SK-N-SH treated with all-trans-retinoic acid at 6 μM for 48 hours (cell line): ENCODE data around the gene ERMARD.
A peak's percentile ranks its signal among the peaks of the same experiment; 100 is the strongest.

Experiments used
- ATAC-seq: fragments of 200-7000 bp; cut with Tn5 transposase; 3 replicates; pipeline ENCODE4 v1.9.1; 2020; ENCODE audit warnings: mild to moderate bottlenecking, moderate library complexity
- ARNTL ChIP-seq: fragments of 450-650 bp; formaldehyde crosslinking; IDR thresholded peaks from 2 replicates; pipeline ENCODE4 v1.5.0; 2020; ENCODE audit warnings: low read depth, mild to moderate bottlenecking, moderate library complexity, borderline replicate concordance
- BACH2 ChIP-seq: fragments of 250-450 bp; sonication (Bioruptor Pico); IDR thresholded peaks from 2 replicates; pipeline ENCODE4 v1.9.0; 2021; ENCODE audit warnings: mild to moderate bottlenecking, borderline replicate concordance
- CSDC2 ChIP-seq: fragments of 250-450 bp; sonication (Bioruptor Pico); IDR thresholded peaks from 2 replicates; pipeline ENCODE4 v1.5.0; 2020; ENCODE audit warnings: mild to moderate bottlenecking, moderate library complexity
- CSRNP3 ChIP-seq: fragments of 250-450 bp; sonication (Bioruptor Pico); IDR thresholded peaks from 2 replicates; pipeline ENCODE4 v1.5.1; 2021; ENCODE audit warnings: mild to moderate bottlenecking, moderate library complexity
- GLIS3 ChIP-seq: fragments of 250-450 bp; sonication (Bioruptor Pico); IDR thresholded peaks from 2 replicates; pipeline ENCODE4 v1.5.0; 2020; ENCODE audit warnings: mild to moderate bottlenecking, moderate library complexity
- ISL1 ChIP-seq: fragments of 250-450 bp; sonication (Bioruptor Pico); IDR thresholded peaks from 2 replicates; pipeline ENCODE4 v2.1.2; 2022; ENCODE audit warnings: mild to moderate bottlenecking, moderate library complexity
- OSR1 ChIP-seq: fragments of 250-450 bp; sonication (Bioruptor Pico); IDR thresholded peaks from 2 replicates; pipeline ENCODE4 v1.8.0; 2022; ENCODE audit warnings: moderate library complexity, mild to moderate bottlenecking, inconsistent platforms
- PPARA ChIP-seq: fragments of 250-450 bp; sonication (Bioruptor Pico); IDR thresholded peaks from 2 replicates; pipeline ENCODE4 v1.5.0; 2020; ENCODE audit warnings: mild to moderate bottlenecking, borderline replicate concordance
- RARB ChIP-seq: fragments of 250-450 bp; sonication (Bioruptor Pico); IDR thresholded peaks from 2 replicates; pipeline ENCODE4 v1.8.0; 2021; ENCODE audit warnings: mild to moderate bottlenecking, moderate library complexity
- SNAI2 ChIP-seq: fragments of 250-450 bp; sonication (Bioruptor Pico); IDR thresholded peaks from 2 replicates; pipeline ENCODE4 v1.5.0; 2020; ENCODE audit warnings: mild to moderate bottlenecking, moderate library complexity
- TCF4 ChIP-seq: fragments of 250-450 bp; sonication (Bioruptor Pico); IDR thresholded peaks from 2 replicates; pipeline ENCODE4 v1.8.0; 2021; ENCODE audit warnings: mild to moderate bottlenecking, moderate library complexity, borderline replicate concordance
- TOX ChIP-seq: fragments of 250-450 bp; sonication (Bioruptor Pico); IDR thresholded peaks from 2 replicates; pipeline ENCODE4 v1.8.0; 2021; ENCODE audit warnings: mild to moderate bottlenecking, moderate library complexity, borderline replicate concordance
- ZC3H10 ChIP-seq: fragments of 250-450 bp; sonication (Bioruptor Pico); IDR thresholded peaks from 2 replicates; pipeline ENCODE4 v1.5.1; 2021; ENCODE audit warnings: mild to moderate bottlenecking, moderate library complexity
- ZFP3 ChIP-seq: fragments of 250-450 bp; sonication (Bioruptor Pico); IDR thresholded peaks from 2 replicates; pipeline ENCODE4 v1.5.0; 2020; ENCODE audit warnings: mild to moderate bottlenecking, moderate library complexity
- ZFP30 ChIP-seq: fragments of 450-650 bp; formaldehyde crosslinking; IDR thresholded peaks from 2 replicates; pipeline ENCODE4 v1.5.0; 2022; ENCODE audit warnings: mild to moderate bottlenecking, moderate library complexity
- ZNF565 ChIP-seq: fragments of 450-650 bp; formaldehyde crosslinking; conservative IDR thresholded peaks from 2 replicates; pipeline ENCODE4 v1.5.0; 2020; ENCODE audit warnings: low read depth, mild to moderate bottlenecking, moderate library complexity
- ZNF8 ChIP-seq: fragments of 450-650 bp; formaldehyde crosslinking; IDR thresholded peaks from 2 replicates; pipeline ENCODE4 v1.5.0; 2020; ENCODE audit warnings: mild to moderate bottlenecking, moderate library complexity
- TF ChIP-seq, protein P1 (sequence below): fragments of 250-450 bp; sonication (Bioruptor Pico); IDR thresholded peaks from 2 replicates; pipeline ENCODE4 v1.8.0; 2020; ENCODE audit warnings: mild to moderate bottlenecking, moderate library complexity, borderline replicate concordance
- TF ChIP-seq, protein P2 (sequence below): fragments of 250-450 bp; sonication (Bioruptor Pico); IDR thresholded peaks from 2 replicates; pipeline ENCODE4 v1.5.0; 2020; ENCODE audit warnings: mild to moderate bottlenecking, moderate library complexity
- TF ChIP-seq, protein P3 (sequence below): fragments of 250-450 bp; sonication (Bioruptor Pico); IDR thresholded peaks from 2 replicates; pipeline ENCODE4 v1.8.0; 2021; ENCODE audit warnings: low read depth, mild to moderate bottlenecking, moderate library complexity, borderline replicate concordance
- TF ChIP-seq, protein P4 (sequence below): fragments of 250-450 bp; sonication (Bioruptor Pico); IDR thresholded peaks from 2 replicates; pipeline ENCODE4 v1.5.1; 2020; ENCODE audit warnings: low read depth, mild to moderate bottlenecking, moderate library complexity

Gene ERMARD

GRCh38 chr6:169746556-169746955 lies 4.9 kb upstream of the ERMARD start (continued):
- TF ChIP-seq, protein P1, sequence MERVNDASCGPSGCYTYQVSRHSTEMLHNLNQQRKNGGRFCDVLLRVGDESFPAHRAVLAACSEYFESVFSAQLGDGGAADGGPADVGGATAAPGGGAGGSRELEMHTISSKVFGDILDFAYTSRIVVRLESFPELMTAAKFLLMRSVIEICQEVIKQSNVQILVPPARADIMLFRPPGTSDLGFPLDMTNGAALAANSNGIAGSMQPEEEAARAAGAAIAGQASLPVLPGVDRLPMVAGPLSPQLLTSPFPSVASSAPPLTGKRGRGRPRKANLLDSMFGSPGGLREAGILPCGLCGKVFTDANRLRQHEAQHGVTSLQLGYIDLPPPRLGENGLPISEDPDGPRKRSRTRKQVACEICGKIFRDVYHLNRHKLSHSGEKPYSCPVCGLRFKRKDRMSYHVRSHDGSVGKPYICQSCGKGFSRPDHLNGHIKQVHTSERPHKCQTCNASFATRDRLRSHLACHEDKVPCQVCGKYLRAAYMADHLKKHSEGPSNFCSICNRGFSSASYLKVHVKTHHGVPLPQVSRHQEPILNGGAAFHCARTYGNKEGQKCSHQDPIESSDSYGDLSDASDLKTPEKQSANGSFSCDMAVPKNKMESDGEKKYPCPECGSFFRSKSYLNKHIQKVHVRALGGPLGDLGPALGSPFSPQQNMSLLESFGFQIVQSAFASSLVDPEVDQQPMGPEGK: no peak
- TF ChIP-seq ISL1: no peak
- TF ChIP-seq, protein P2, sequence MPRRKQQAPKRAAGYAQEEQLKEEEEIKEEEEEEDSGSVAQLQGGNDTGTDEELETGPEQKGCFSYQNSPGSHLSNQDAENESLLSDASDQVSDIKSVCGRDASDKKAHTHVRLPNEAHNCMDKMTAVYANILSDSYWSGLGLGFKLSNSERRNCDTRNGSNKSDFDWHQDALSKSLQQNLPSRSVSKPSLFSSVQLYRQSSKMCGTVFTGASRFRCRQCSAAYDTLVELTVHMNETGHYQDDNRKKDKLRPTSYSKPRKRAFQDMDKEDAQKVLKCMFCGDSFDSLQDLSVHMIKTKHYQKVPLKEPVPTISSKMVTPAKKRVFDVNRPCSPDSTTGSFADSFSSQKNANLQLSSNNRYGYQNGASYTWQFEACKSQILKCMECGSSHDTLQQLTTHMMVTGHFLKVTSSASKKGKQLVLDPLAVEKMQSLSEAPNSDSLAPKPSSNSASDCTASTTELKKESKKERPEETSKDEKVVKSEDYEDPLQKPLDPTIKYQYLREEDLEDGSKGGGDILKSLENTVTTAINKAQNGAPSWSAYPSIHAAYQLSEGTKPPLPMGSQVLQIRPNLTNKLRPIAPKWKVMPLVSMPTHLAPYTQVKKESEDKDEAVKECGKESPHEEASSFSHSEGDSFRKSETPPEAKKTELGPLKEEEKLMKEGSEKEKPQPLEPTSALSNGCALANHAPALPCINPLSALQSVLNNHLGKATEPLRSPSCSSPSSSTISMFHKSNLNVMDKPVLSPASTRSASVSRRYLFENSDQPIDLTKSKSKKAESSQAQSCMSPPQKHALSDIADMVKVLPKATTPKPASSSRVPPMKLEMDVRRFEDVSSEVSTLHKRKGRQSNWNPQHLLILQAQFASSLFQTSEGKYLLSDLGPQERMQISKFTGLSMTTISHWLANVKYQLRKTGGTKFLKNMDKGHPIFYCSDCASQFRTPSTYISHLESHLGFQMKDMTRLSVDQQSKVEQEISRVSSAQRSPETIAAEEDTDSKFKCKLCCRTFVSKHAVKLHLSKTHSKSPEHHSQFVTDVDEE (CRISPR knock-in tag): no peak

DNA sequence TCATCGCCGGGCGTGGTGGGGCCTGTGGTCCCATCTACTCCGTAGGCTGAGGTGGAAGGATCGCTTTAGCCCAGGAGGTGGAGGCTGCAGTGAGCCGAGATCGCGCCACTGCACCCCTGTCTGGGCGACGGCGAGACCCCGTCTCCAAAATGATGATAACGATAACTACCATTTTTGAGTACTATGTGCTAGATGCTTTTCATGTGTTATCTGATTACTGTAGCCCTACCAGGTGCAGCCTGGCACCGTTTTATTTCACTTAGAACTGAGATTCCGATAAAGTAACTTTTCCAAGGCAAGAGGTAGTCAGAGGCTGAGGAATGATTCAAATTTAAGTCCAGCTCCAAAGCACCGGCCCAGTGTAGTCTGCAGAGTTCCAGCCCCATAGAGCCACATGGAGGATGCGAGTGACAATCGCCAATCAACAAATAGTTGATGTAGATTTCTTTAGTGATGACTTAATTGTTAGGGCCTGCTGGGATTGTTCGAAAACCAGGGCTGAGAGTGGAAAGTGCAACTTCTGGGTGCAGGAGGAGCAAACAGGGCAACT lies 727 bp downstream of the ERMARD start:
- ATAC-seq: peak; percentile 6; the same call in 2 of the 3 replicates
- TF ChIP-seq CSRNP3 (no peak), GLIS3 (CRISPR knock-in tag) (no peak), ZFP3 (CRISPR knock-in tag) (no peak), BACH2 (no peak), ZC3H10 (CRISPR knock-in tag) (no peak), ISL1 (no peak), TCF4 (CRISPR knock-in tag) (no peak), TOX (CRISPR knock-in tag) (no peak), PPARA (no peak), CSDC2 (CRISPR knock-in tag) (no peak), ZNF8 (no peak), ZNF565 (CRISPR knock-in tag) (no peak), RARB (CRISPR knock-in tag) (no peak), ZFP30 (CRISPR knock-in tag) (no peak), OSR1 (no peak)
- TF ChIP-seq, protein P3, sequence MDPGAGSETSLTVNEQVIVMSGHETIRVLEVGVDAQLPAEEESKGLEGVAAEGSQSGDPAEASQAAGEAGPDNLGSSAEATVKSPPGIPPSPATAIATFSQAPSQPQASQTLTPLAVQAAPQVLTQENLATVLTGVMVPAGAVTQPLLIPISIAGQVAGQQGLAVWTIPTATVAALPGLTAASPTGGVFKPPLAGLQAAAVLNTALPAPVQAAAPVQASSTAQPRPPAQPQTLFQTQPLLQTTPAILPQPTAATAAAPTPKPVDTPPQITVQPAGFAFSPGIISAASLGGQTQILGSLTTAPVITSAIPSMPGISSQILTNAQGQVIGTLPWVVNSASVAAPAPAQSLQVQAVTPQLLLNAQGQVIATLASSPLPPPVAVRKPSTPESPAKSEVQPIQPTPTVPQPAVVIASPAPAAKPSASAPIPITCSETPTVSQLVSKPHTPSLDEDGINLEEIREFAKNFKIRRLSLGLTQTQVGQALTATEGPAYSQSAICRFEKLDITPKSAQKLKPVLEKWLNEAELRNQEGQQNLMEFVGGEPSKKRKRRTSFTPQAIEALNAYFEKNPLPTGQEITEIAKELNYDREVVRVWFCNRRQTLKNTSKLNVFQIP: no peak
- TF ChIP-seq, protein P4, sequence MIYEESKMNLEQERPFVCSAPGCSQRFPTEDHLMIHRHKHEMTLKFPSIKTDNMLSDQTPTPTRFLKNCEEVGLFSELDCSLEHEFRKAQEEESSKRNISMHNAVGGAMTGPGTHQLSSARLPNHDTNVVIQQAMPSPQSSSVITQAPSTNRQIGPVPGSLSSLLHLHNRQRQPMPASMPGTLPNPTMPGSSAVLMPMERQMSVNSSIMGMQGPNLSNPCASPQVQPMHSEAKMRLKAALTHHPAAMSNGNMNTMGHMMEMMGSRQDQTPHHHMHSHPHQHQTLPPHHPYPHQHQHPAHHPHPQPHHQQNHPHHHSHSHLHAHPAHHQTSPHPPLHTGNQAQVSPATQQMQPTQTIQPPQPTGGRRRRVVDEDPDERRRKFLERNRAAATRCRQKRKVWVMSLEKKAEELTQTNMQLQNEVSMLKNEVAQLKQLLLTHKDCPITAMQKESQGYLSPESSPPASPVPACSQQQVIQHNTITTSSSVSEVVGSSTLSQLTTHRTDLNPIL (CRISPR knock-in tag): no peak
- TF ChIP-seq, protein P2 (CRISPR knock-in tag): no peak

GRCh38 chr6:169755162-169755561 lies 3.7 kb downstream of the ERMARD start:
- no peak for ATAC-seq
- TF ChIP-seq SNAI2 (CRISPR knock-in tag): no peak
- TF ChIP-seq, protein P4 (CRISPR knock-in tag): no peak
- TF ChIP-seq ISL1: no peak
- no peak for TF ChIP-seq ZFP3 (CRISPR knock-in tag)
- TF ChIP-seq CSRNP3: no peak
- TF ChIP-seq TCF4 (CRISPR knock-in tag): no peak
- TF ChIP-seq ZFP30 (CRISPR knock-in tag): no peak
- no peak for TF ChIP-seq ZNF565 (CRISPR knock-in tag)
- TF ChIP-seq ARNTL (CRISPR knock-in tag): no peak
- TF ChIP-seq, protein P1: no peak
